H9 (cell line): Measurements from ENCODE around the gene MRGPRX3. TPM values are rescaled to one million over a fixed set of nuclear protein-coding genes. Genes with fewer than 3 reads are reported as not detected.

Experiments used
- DNase-seq: peaks from one replicate; pipeline ENCODE4 v3.0.0-alpha.2; 2017
- H2AFZ ChIP-seq: one replicate; pipeline ENCODE4 v1.6.1; 2013; ENCODE audit warnings: mild to moderate bottlenecking, low read length, control low read depth, moderate library complexity
- H2AK5ac ChIP-seq: 2 replicates; pipeline ENCODE4 v1.6.1; 2013; ENCODE audit warnings: low read length, control low read depth, mixed read lengths; ENCODE audit not compliant: insufficient read length
- H2BK120ac ChIP-seq: one replicate; pipeline ENCODE4 v1.6.1; 2013; ENCODE audit warnings: low read depth, mild to moderate bottlenecking, low read length, control low read depth, inconsistent platforms; ENCODE audit not compliant: poor library complexity, severe bottlenecking
- H2BK12ac ChIP-seq: 2 replicates; pipeline ENCODE4 v1.6.1; 2013; ENCODE audit warnings: low read length, control low read depth, mixed read lengths, low read depth; ENCODE audit not compliant: insufficient read length
- H2BK15ac ChIP-seq: 2 replicates; pipeline ENCODE4 v1.6.1; 2013; ENCODE audit warnings: low read depth, low read length, control low read depth
- H2BK20ac ChIP-seq: one replicate; pipeline ENCODE4 v1.6.1; 2013; ENCODE audit warnings: low read depth, mild to moderate bottlenecking, low read length, control low read depth, inconsistent platforms; ENCODE audit not compliant: poor library complexity, severe bottlenecking
- H2BK5ac ChIP-seq: 2 replicates; pipeline ENCODE4 v1.6.1; 2013; ENCODE audit warnings: low read length, control low read depth, mixed read lengths; ENCODE audit not compliant: insufficient read length
- H3K14ac ChIP-seq: 2 replicates; pipeline ENCODE4 v1.6.1; 2013; ENCODE audit warnings: low read length, control low read depth; ENCODE audit not compliant: insufficient read depth
- H3K18ac ChIP-seq: 2 replicates; pipeline ENCODE4 v1.6.1; 2013; ENCODE audit warnings: low read depth, mild to moderate bottlenecking, mixed read lengths, low read length, control low read depth; ENCODE audit not compliant: insufficient read length
- H3K23ac ChIP-seq: 2 replicates; pipeline ENCODE4 v1.6.1; 2013; ENCODE audit warnings: low read length, control low read depth, mixed read lengths, low read depth; ENCODE audit not compliant: insufficient read length
- H3K23me2 ChIP-seq: 2 replicates; pipeline ENCODE4 v1.6.1; 2013; ENCODE audit warnings: low read depth, mild to moderate bottlenecking, mixed read lengths, low read length, control low read depth; ENCODE audit not compliant: insufficient read length, poor library complexity, severe bottlenecking
- H3K27ac ChIP-seq: 2 replicates; pipeline ENCODE4 v1.5.1; 2013; ENCODE audit warnings: low read length, control low read depth, mixed read lengths, low read depth; ENCODE audit not compliant: insufficient read length
- H3K27me3 ChIP-seq: 2 replicates; pipeline ENCODE4 v1.6.1; 2013; ENCODE audit warnings: low read length, control low read depth, inconsistent platforms; ENCODE audit not compliant: insufficient read depth
- H3K4ac ChIP-seq: 2 replicates; pipeline ENCODE4 v1.6.1; 2013; ENCODE audit warnings: low read depth, mild to moderate bottlenecking, control low read depth, inconsistent platforms, low read length, moderate library complexity
- H3K4me1 ChIP-seq: 2 replicates; pipeline ENCODE4 v1.6.1; 2013; ENCODE audit warnings: low read length, control low read depth, inconsistent platforms; ENCODE audit not compliant: insufficient read depth
- H3K4me2 ChIP-seq: 2 replicates; pipeline ENCODE4 v1.6.1; 2013; ENCODE audit warnings: low read length, control low read depth, mixed read lengths; ENCODE audit not compliant: insufficient read length, insufficient read depth
- H3K56ac ChIP-seq: 2 replicates; pipeline ENCODE4 v1.6.1; 2013; ENCODE audit warnings: low read depth, mild to moderate bottlenecking, mixed read lengths, low read length, control low read depth; ENCODE audit not compliant: insufficient read length
- H3K79me1 ChIP-seq: 2 replicates; pipeline ENCODE4 v1.6.1; 2013; ENCODE audit warnings: low read depth, mild to moderate bottlenecking, moderate library complexity, low read length, control low read depth, inconsistent platforms; ENCODE audit not compliant: insufficient read depth, poor library complexity, severe bottlenecking
- H3K79me2 ChIP-seq: 2 replicates; pipeline ENCODE4 v1.6.1; 2013; ENCODE audit warnings: low read length, control low read depth, inconsistent platforms; ENCODE audit not compliant: insufficient read depth
- H3K9ac ChIP-seq: 2 replicates; pipeline ENCODE4 v1.6.1; 2013; ENCODE audit warnings: low read length, control low read depth, mixed read lengths; ENCODE audit not compliant: insufficient read length; ENCODE audit errors: extremely low read depth
- H3K9me3 ChIP-seq: one replicate; pipeline ENCODE4 v1.6.1; 2013; ENCODE audit warnings: low read depth, low read length, inconsistent platforms; ENCODE audit not compliant: control insufficient read depth
- H3T11ph ChIP-seq: one replicate; pipeline ENCODE4 v1.6.1; 2013; ENCODE audit warnings: mild to moderate bottlenecking, low read length, control low read depth, inconsistent platforms
- H4K20me1 ChIP-seq: one replicate; pipeline ENCODE4 v1.6.1; 2013; ENCODE audit not compliant: control insufficient read depth, insufficient read length, insufficient read depth
- H4K5ac ChIP-seq: 2 replicates; pipeline ENCODE4 v1.6.1; 2013; ENCODE audit warnings: low read depth, mild to moderate bottlenecking, mixed read lengths, low read length, control low read depth; ENCODE audit not compliant: insufficient read length
- H4K8ac ChIP-seq: replicated peaks from 2 replicates; pipeline ENCODE4 v1.6.1; 2013; ENCODE audit warnings: low read length, control low read depth, mixed read lengths, low read depth; ENCODE audit not compliant: insufficient read length
- H4K91ac ChIP-seq: 2 replicates; pipeline ENCODE4 v1.6.1; 2013; ENCODE audit warnings: low read depth, mild to moderate bottlenecking, moderate library complexity, mixed read lengths, low read length, control low read depth; ENCODE audit not compliant: insufficient read length
- H3K27ac Mint-ChIP-seq, 3 experiments: 2 replicates in 2 of 3; 3 replicates in 1 of 3; pipeline ENCODE4 v1.8.0; 2020 to 2021; ENCODE audit warnings: mixed read lengths in 3 of 3, mild to moderate bottlenecking in 1 of 3, moderate library complexity in 1 of 3
- H3K27me3 Mint-ChIP-seq: 2 replicates; pipeline ENCODE4 v1.8.0; 2021; ENCODE audit warnings: low read depth, mild to moderate bottlenecking, moderate library complexity, mixed read lengths
- H3K36me3 Mint-ChIP-seq, 3 experiments: 2 replicates in 2 of 3; 3 replicates in 1 of 3; pipeline ENCODE4 v1.8.0; 2020 to 2021; ENCODE audit warnings: low read depth in 3 of 3, mixed read lengths in 3 of 3; ENCODE audit not compliant: insufficient read depth in 1 of 3
- H3K4me1 Mint-ChIP-seq, 2 experiments: 2 replicates each; pipeline ENCODE4 v1.8.0; 2020; ENCODE audit warnings: mixed read lengths in 2 of 2
- H3K4me3 Mint-ChIP-seq, 2 experiments: 2 replicates in 1 of 2; 3 replicates in 1 of 2; pipeline ENCODE4 v1.8.0; 2020 to 2021; ENCODE audit warnings: mild to moderate bottlenecking in 2 of 2, mixed read lengths in 2 of 2, moderate library complexity in 1 of 2
- H3K9me3 Mint-ChIP-seq, 2 experiments: 2 replicates in 1 of 2; 3 replicates in 1 of 2; pipeline ENCODE4 v1.8.0; 2020; ENCODE audit warnings: mild to moderate bottlenecking in 2 of 2, mixed read lengths in 2 of 2, moderate library complexity in 1 of 2
- WGBS: extraction: QIAGEN DNeasy Blood & Tissue Kit; methylation state at CpG from one replicate; pipeline ENCODE4 v1.1.7; 2013; ENCODE audit warnings: missing lambda C conversion rate, low lambda C conversion rate, mixed read lengths; ENCODE audit not compliant: insufficient read length; ENCODE audit errors: extremely low coverage; 5-methylcytosine and 5-hydroxymethylcytosine counted together
- total RNA-seq: library from RNA; stranded (reverse); gene quantifications from 2 replicates; pipeline ENCODE4 v1.2.1, GENCODE V29; 2021
- TF ChIP-seq, protein P1 (sequence below): fragments of 200-600 bp; sonication (generic); conservative IDR thresholded peaks from 3 replicates; pipeline ENCODE4 v1.8.0; 2021; ENCODE audit warnings: antibody characterized with exemption, mild to moderate bottlenecking

MRGPRX3 gene
- total RNA-seq, 1 experiment from 2014 or later = not detected

DNA sequence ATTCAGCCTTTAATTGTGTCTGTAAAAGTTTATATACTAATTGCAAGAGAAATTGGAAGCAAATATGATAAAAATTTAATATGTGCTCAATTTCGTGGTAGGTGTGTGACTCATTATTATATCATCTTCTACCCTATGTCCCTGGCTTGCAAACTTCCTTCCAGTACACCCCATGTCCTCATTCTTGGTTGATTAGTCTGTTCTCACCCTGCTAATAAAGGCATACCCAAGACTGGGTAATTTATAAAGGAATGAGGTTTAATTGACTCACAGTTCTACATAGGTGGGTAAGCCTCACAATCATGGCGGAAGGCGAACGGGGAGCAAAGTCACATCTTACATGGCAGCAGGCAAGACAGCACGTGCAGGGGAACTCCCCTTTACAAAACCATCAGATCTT is 11.9 kb downstream of the MRGPRX3 start:
- no peak overlapping the region for H2AFZ ChIP-seq
- no peaks in the 10 kb centered on the region; a peak in 1 of 7 replicates for H3K36me3 Mint-ChIP-seq
- H4K8ac ChIP-seq = no peak overlapping the region
- no peaks in the 10 kb centered on the region for H3K9me3 ChIP-seq
- no peaks in the 10 kb centered on the region; a peak in 2 of 5 replicates for H3K9me3 Mint-ChIP-seq
- H3K79me1 ChIP-seq = no peaks in the 10 kb centered on the region
- no peak overlapping the region for H2BK12ac ChIP-seq
- H3K23ac ChIP-seq = no peak overlapping the region
- H3K79me2 ChIP-seq = no peaks in the 10 kb centered on the region
- no peak overlapping the region for H3K4me2 ChIP-seq
- DNase-seq = no peak
- H2AK5ac ChIP-seq = no peak overlapping the region
- no peak overlapping the region for H3K27ac ChIP-seq
- H3K4me1 ChIP-seq = no peaks in the 10 kb centered on the region
- no peak overlapping the region for H2BK15ac ChIP-seq
- no peak overlapping the region for H3K27ac Mint-ChIP-seq
- no peak overlapping the region for H3T11ph ChIP-seq
- H3K18ac ChIP-seq = no peak overlapping the region
- no peaks in the 10 kb centered on the region for H3K23me2 ChIP-seq
- no peak overlapping the region for H3K4me3 Mint-ChIP-seq
- H2BK5ac ChIP-seq = no peak overlapping the region
- TF ChIP-seq, protein P1, sequence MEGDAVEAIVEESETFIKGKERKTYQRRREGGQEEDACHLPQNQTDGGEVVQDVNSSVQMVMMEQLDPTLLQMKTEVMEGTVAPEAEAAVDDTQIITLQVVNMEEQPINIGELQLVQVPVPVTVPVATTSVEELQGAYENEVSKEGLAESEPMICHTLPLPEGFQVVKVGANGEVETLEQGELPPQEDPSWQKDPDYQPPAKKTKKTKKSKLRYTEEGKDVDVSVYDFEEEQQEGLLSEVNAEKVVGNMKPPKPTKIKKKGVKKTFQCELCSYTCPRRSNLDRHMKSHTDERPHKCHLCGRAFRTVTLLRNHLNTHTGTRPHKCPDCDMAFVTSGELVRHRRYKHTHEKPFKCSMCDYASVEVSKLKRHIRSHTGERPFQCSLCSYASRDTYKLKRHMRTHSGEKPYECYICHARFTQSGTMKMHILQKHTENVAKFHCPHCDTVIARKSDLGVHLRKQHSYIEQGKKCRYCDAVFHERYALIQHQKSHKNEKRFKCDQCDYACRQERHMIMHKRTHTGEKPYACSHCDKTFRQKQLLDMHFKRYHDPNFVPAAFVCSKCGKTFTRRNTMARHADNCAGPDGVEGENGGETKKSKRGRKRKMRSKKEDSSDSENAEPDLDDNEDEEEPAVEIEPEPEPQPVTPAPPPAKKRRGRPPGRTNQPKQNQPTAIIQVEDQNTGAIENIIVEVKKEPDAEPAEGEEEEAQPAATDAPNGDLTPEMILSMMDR = no peak
- no peak overlapping the region for H3K4ac ChIP-seq
- H3K27me3 Mint-ChIP-seq = no peaks in the 10 kb centered on the region; the same call in 1 of the 2 replicates
- H3K9ac ChIP-seq = no peak overlapping the region
- H3K14ac ChIP-seq = no peak overlapping the region
- no peaks in the 10 kb centered on the region for H4K20me1 ChIP-seq
- no peak overlapping the region for H4K5ac ChIP-seq
- no peak overlapping the region for H3K56ac ChIP-seq
- no peak overlapping the region for H2BK20ac ChIP-seq
- H3K27me3 ChIP-seq = no peaks in the 10 kb centered on the region
- no peaks in the 10 kb centered on the region for H3K4me1 Mint-ChIP-seq
- no peak overlapping the region for H4K91ac ChIP-seq
- no peak overlapping the region for H2BK120ac ChIP-seq
- no CpG with 5 or more reads among the region's 5 CpGs for WGBS
